Measurements from ENCODE around the gene MS4A15.

GRCh38 chr11:60788401-60789125 is 31.9 kb downstream of the MS4A15 start:
- TF ChIP-seq CTCF (IDR thresholded peaks at IDR 0.05; ENCODE audit: low read length), result no peak
- TF ChIP-seq EZH2 (IDR thresholded peaks at IDR 0.05; ENCODE audit: borderline replicate concordance, low read length), result no peak

Measured in OCI-LY1 (cell line).